Activated T-helper 2 cell treated with anti-CD3 and anti-CD28 coated beads, Interferon-gamma antibody, Interleukin-2, Interleukin-4, amounts not matched to agents 10 μg/mL and 5 μg/mL and 100 μg/mL, durations not matched to agents 14 hours and 24 hours and 36 hours (primary cell): Measurements from ENCODE around the gene NGFR. TPM values are rescaled to one million over a fixed set of nuclear protein-coding genes. Genes with fewer than 3 reads are reported as not detected.

Experiments
- total RNA-seq: library from RNA; stranded (reverse); gene quantifications from 2 replicates; pipeline ENCODE4 v1.2.3, GENCODE V29; 2022

Gene NGFR
- total RNA-seq, 1 donor from 2014 or later = 0.14 TPM

Other genes with a start within 250 kb of the NGFR start
- 4.3 and 5.4 TPM in 2 replicates for gene ZNF652, start 133.0 kb upstream of the NGFR start, total RNA-seq
- 335 and 339 TPM in 2 replicates for gene PHB1, start 80.4 kb upstream of the NGFR start, total RNA-seq
- 0.21 and 0.25 TPM in 2 replicates for gene NXPH3, start 80.6 kb downstream of the NGFR start, total RNA-seq
- 50.1 and 59.6 TPM in 2 replicates for gene SPOP, start 182.8 kb downstream of the NGFR start, total RNA-seq
- gene SLC35B1, start 212.7 kb downstream of the NGFR start, total RNA-seq = 75.7 and 80.7 TPM in 2 replicates